CD4-positive, alpha-beta T cell treated with Interleukin-2 at 100 ng/mL for 4 hours (primary cell): Measurements from ENCODE around the gene BEST1.
"Not testable (repeated sequence)": the region's sequence is repeated elsewhere in the genome, so short reads cannot be mapped to it uniquely, and the experiment has no call there.

ENCODE experiments used
- DNase-seq: peaks from one replicate; pipeline ENCODE4 v3.0.0-alpha.2; 2020; ENCODE audit warnings: low spot score

Gene BEST1

DNA sequence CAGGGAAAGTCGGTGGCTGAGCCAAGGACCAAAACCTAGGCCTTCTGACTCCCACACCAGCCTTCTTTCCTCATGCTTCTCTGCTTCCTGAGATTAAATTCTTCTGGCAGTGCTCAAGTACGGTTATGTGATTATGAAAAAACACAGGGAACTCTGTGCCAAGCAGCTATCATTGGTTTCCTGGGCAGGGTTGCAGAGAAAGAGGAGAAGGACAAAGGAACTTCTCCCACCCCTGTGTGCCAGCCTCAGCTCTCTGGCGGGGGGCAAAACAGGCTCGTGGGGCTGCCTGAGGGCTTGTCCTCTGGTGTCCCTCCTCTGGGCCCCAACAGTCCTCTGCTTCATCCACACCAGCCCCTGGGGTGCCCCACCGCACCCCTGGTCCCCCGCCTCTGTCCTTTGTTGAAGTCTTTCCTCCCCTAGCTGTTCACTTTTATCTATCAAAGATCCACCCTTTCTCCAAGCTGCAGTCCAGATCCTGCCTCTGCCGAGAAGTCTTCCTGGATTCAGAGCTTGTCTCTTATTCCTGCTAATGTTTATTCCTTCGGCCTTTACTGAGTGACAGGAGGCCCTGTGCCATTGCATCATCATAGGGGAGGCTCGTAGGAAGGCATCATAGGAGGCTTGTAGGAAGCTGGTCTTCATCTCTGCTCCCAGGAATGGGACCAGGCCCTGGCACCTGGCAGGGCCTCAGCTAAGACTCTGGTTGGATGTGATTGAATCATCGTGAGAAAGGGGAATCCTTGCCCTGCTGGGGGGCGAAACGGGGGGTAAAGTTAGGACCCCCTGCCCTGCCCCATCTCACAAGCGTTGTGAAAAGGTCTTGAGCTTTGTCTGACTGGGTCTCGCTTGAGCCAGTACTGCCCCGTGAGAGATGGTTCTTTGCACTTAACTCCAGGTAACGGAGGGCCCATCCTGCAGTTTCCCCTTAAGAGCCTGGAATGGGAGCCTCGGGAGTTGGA, 28.8 kb downstream of the BEST1 start:
- DNase-seq = no peak

DNA sequence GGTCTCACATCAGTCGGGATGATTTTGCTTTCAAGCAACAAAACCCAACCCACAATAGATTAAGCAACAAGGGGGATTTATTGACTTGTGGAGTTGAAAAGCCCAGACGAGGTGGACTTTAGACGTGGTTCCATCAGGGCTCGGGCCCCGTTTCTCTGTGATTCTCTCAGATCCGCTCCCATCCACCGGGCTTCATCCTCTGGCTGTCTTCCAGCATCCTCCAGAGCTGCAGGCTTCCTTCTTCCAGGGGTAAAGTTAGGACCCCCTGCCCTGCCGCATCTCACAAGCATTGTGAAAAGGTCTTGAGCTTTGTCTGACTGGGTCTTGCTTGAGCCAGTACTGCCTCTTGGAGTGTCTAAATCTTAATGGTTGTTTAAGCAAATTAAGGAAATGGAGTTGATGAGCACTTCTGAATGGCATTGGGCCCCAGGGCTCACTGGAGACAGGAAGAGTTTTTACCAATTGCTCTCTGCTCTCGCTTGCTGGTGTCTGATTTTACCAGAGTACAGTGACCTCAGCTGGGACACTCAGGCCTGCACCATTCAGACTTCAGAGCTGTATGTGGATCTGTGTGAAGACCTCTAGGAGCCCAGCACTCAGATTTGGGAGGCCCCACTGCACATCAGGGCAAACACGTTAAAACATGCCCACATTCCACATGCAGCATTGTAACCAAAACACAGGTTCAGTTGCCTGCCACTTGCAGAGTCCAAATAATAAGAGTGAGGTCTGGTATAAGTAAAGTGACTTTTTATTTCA, 30.8 kb downstream of the BEST1 start:
- DNase-seq = no peak

DNA sequence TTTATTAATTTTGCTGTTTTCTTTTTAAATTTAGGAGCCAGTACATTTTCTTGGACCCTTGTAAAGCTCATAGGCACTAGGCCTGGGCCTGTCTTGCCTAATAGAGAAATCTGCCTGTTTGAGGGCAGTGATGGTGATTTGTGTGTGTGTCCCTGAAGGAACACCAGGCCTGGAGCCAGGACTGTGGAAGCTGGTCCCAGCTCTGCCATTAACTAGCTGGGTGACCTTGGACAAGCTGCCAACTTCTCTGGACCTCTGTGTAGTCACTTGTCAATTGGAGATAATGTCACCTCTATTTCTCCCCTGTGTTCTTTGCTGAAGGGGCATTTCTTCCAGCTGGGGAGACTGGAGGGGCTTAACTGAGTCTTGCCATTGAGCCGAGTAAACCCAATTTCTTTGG, 33.3 kb downstream of the BEST1 start:
- DNase-seq = no peak

DNA sequence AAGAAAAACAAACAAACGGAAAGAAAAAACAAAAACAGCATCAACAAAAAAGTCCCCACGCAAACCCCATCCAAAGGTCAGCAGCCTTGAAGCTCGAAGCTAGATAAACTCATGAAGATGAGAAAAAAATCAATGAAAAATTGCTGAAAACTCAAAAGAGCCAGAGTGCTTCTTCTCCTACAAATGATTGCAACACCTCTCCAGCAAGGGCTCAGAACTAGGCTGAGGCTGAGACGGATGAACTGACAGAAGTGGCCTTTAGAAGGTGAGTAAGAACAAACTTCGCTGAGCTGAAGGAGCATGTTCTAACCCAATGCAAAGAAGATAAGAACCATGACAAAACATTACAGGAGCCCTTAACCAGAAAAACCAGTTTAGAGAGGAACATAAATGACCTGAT, 35.7 kb downstream of the BEST1 start:
- DNase-seq = no peak

DNA sequence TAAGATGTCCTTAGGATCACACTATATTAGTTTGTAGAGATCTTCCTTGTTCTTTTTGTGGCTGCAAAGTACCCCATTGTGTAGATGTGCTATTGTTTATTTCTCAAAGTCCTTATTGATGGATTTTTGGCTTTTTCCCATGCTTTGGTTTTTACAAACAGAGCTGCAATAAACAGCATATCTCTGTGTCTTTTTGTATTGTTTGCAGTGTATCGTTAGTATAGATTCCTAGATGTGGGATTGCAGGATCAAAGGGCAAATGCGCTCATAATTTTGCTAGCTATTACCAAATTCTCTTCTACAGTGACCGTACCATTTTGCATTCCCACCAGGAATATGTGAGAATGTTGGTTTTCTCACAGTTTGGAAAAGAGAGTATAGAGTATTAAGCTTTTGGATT, 44.8 kb downstream of the BEST1 start:
- no peak for DNase-seq

DNA sequence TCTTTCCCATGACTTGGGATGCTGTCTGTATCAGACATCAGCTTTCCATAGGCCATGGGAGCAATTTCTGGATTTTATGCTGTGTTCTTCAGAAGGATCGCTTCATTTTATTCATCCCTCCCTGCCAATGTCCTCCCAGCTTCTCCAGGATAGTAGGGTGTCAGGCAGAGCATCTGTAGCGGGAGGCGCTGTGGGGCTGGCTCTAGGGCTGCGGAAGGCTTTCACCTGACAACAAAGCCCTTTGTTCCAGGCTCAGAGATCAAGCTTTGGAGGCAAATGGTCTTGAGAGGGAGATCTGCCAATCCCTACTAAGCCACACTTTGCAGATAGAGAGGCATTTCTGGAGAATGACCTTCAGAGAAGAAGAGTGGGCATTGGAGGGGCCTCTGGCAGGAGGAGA, 46.8 kb downstream of the BEST1 start:
- no peak for DNase-seq

DNA sequence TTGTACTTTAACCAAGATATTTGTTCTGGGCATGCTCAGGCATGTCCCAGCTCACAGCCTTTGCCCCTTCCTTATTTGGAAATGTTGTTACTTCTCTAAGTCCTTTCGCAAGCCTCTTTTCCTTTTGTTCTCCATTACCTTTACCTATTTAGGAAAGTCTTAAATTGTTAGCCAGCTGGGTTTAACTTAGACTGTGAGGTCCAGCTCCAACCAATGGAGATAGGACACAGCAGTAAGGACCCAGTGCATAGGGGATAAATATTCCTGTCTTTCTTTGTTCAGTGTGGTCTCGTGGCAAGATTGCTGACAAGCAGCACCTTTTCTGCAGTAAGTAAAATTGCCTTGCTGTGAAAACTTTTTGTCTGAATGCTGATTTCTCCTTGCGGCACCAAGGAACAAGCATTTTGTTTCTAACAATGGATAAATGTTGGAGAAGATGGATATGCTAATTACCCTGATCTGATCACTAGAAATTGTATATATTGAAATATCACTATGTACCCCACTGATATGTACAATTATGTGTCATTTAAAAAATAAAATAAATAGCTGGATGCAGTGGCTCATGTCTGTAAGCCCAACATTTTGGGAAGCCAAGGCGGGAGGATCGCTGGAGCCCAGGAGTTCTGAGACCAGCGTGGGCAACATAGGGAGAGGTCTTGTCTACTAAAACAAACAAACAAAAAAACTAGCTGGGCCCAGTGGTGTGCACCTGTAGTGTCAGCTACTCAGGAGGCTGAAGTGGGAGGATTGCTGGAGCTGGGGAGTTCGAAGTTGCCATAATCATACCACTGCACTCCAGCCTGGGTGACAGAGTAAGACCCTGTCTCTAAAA, 49.2 kb downstream of the BEST1 start:
- DNase-seq = no peak

DNA sequence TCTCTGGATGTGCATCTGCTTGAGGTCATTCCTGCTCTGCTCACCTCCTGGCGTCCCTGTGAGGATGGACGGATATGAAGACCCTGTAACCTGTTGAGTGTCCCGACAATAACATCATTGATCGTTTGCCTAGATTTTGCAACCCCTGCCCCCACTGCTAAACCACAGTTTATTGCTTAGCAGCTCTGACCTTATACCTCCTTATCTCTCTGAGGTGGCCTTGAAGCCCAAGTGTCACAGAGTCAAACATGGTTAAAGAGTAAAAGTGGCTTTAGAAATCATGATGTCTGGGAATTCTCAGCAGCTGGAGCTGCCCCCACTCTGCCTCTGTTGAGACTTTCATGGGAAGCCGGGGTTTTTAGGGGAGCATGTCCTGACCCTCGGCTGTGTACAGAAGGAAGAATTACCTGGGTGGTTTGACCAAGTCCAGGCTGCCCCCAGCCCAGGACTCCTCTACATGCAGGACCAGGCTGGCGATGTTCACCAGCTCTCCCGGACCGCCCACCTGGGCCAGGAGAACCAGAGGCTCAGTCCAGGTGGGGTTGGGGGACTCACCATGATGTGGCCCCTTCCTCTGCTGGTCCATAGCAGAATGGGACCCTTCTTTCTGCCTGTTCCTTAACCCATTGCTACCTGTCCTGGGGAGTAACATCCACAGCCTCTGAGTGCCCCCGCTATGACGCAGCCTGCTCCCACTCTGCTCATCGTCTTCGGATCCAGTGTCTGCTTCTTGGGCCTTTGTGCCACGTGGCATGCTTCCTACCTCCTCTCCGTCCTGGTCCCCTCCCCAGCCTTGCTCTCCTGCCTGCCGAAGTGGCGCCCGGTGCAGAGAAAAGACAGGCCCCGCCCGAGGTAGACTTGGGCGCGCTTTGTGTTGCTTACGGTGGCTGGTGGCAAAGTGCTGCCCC, 50.6 kb downstream of the BEST1 start:
- no peak for DNase-seq

GRCh38 chr11:62001450-62002191, 51.5 kb downstream of the BEST1 start:
- DNase-seq = no peak

DNA sequence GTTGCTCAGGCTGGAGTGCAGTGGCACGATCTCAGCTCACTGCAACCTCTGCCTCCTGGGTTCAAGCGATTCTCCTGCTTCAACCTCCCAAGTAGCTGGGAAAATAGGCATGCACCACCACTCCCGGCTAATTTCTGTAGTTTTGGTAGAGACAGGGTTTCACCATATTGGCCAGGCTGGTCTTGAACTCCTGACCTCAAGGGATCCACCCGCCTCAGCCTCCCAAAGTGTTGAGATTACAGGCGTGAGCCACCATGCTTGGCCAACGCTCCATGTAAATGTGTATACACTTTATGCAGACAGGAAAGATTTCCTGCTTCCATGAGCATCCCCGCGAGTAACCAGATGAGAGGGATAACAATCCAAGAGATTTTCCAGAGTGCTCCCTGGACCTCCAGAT, 52.1 kb downstream of the BEST1 start:
- DNase-seq = not testable (repeated sequence)

DNA sequence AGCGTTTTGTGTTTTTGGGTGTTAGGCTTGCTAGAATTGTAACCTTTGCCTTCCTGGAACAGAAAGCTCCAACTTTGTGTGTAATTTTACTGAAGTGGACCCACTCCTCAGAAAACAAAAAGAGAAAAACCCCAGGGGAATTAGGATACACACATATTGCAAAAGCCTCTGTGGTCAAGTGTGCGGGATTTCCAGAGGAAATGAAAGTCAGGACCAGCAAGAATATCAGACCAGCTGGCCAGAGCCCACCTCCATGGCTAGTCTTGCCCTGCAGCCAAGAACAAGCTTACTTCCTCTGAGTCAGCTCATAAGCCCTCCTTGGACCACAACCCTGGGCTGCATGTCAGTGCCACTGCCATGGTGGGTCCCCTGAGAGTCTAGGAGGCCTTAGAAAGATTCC, 54.3 kb downstream of the BEST1 start:
- no peak for DNase-seq

DNA sequence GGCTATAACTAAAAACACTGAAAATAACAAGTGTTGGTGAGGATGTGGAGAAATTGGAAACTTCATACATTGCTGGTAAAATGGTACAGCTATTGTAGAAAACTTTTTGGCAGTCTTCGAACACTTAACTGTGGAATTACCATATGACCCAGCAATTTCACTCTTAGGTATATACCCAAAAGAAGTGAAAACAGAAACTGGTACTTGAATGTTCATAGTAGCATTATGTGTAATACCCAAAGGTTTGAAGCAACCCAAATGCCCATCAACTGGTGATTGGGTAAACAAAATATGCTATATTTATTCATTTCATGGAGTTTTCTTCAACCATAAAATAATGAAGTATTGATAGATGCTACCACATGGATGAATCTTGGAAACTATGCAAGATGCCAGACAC, 58.0 kb downstream of the BEST1 start:
- no peak for DNase-seq

- DNase-seq = no peak
Observed at GRCh38 chr11:62010935-62011528, 60.9 kb downstream of the BEST1 start.

GRCh38 chr11:62011881-62012280, 61.7 kb downstream of the BEST1 start:
- DNase-seq = no peak

DNA sequence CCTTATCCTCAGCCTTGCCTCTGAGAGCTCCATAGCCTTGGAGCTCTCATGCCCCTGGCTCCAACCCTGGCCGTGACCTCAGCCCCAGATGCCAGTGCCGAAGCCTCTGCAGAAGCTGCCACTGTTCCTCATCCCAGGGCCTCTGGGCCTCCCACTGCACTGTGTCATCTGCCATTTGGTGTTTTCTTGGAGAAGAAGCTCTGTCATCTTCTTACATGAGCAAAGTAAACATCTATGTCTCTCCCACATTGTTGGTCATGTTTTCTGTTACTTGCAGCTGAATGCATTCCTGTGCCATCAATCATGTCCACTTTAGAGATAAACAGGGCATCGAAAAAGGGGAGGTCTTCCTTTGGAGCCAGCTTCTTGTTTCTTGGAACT, 62.3 kb downstream of the BEST1 start:
- DNase-seq = no peak

- no peak for DNase-seq
Observed at GRCh38 chr11:62012832-62013461, 62.8 kb downstream of the BEST1 start.
